Measurements from ENCODE around the gene FAM20C. TPM values are rescaled to one million over a fixed set of nuclear protein-coding genes. Genes with fewer than 3 reads are reported as not detected.

Gene FAM20C
- total RNA-seq, 2 donors from 2014 or later, result 33.5 to 53.5 TPM

DNA sequence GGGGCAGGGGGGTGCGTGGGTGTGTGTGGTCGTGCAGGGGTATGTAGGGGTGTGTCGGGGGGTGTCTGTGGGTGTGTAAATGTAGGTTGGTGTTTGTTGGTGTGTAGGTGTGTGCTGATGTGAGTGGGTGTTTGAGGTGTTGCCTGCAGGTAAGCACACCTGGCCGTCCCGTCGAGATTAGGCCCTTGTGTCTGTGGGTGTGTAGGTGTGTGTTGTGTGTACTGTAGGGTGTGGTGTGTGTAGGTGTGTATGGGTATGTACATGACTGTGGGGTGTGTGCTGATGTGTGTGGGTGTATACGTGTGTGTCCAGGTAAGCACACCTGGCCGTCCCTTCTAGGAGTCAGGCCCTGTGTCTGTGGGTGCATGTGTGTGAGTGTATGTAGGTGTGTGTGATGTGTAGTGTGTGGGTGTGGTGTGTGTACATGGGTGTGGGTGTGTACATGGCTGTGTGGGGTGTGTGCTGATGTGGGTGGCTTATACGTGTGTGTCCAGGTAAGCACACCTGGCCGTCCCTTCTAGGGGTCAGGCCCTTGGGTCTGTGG, 15.8 kb downstream of the FAM20C start:
- 93 to 96% methylated on average over 5 to 10 of the region's 10 CpGs for WGBS, 2 experiments (ENCODE audit: insufficient coverage in 1 of 2, insufficient read length in 1 of 2)
- H3K9ac ChIP-seq (ENCODE audit: extremely low read depth, low read length, poor library complexity, severe bottlenecking), result no peak overlapping the region
- no peaks in the 10 kb centered on the region for H3K36me3 ChIP-seq (ENCODE audit: control insufficient read depth, insufficient read depth, low read length)
- H3K9me3 ChIP-seq (ENCODE audit: control insufficient read depth, low read length), result no peaks in the 10 kb centered on the region
- peaks cover 14% of the 10 kb centered on the region for H3K9me3 Mint-ChIP-seq
- no peaks in the 10 kb centered on the region for H3K27me3 ChIP-seq (ENCODE audit: control insufficient read depth, insufficient read depth, low read length, poor library complexity, severe bottlenecking)
- TF ChIP-seq, protein P1, sequence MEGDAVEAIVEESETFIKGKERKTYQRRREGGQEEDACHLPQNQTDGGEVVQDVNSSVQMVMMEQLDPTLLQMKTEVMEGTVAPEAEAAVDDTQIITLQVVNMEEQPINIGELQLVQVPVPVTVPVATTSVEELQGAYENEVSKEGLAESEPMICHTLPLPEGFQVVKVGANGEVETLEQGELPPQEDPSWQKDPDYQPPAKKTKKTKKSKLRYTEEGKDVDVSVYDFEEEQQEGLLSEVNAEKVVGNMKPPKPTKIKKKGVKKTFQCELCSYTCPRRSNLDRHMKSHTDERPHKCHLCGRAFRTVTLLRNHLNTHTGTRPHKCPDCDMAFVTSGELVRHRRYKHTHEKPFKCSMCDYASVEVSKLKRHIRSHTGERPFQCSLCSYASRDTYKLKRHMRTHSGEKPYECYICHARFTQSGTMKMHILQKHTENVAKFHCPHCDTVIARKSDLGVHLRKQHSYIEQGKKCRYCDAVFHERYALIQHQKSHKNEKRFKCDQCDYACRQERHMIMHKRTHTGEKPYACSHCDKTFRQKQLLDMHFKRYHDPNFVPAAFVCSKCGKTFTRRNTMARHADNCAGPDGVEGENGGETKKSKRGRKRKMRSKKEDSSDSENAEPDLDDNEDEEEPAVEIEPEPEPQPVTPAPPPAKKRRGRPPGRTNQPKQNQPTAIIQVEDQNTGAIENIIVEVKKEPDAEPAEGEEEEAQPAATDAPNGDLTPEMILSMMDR (conservative IDR thresholded peaks at IDR 0.05), result no peak
- peaks cover 52% of the 10 kb centered on the region for H3K36me3 Mint-ChIP-seq (ENCODE audit: low read depth)
- no peak overlapping the region for H3K4me3 Mint-ChIP-seq
- H3K27ac Mint-ChIP-seq, result peak overlapping the region; percentile 8
- no peaks in the 10 kb centered on the region for H3K4me1 ChIP-seq (ENCODE audit: control insufficient read depth, insufficient read depth, low read length)
- no peak for DNase-seq
- no peaks in the 10 kb centered on the region for H3K4me1 Mint-ChIP-seq
- no peak overlapping the region for H3K4me3 ChIP-seq (ENCODE audit: low read length)
- no peak overlapping the region for H3K27ac ChIP-seq (ENCODE audit: low read depth, low read length)
- peaks cover 2% of the 10 kb centered on the region for H3K27me3 Mint-ChIP-seq (ENCODE audit: insufficient read depth)

DNA sequence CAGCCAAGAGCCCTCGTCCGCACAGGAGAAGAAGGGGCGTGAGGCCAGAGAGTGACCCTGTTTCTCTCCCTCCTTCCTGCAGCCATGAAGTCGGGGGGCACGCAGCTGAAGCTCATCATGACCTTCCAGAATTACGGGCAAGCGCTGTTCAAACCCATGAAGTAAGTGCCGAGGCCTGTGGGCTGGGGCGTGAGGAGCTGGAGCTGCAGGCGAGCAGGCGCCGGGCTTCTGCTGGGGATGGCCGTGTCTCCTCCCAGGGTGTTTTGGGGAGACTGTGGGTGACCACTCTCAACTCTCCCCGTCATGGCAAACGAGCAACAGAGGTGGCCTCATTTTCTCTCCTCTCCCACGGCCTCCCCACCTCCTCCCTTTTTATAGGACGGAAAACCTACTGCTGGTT, 16.4 kb downstream of the FAM20C start:
- no peaks in the 10 kb centered on the region for H3K9me3 ChIP-seq (ENCODE audit: control insufficient read depth, low read length)
- no peaks in the 10 kb centered on the region for H3K4me1 ChIP-seq (ENCODE audit: control insufficient read depth, insufficient read depth, low read length)
- Mint-ChIP-seq H3K27ac (no peak overlapping the region), H3K27me3 (ENCODE audit: insufficient read depth) (peaks cover 2% of the 10 kb centered on the region), H3K36me3 (ENCODE audit: low read depth) (peaks cover 53% of the 10 kb centered on the region), H3K4me1 (no peaks in the 10 kb centered on the region), H3K9me3 (peaks cover 14% of the 10 kb centered on the region), H3K4me3 (no peak overlapping the region)
- no peak overlapping the region for H3K27ac ChIP-seq (ENCODE audit: low read depth, low read length)
- DNase-seq, result no peak
- WGBS, 2 experiments (ENCODE audit: insufficient coverage in 1 of 2, insufficient read length in 1 of 2), result 90 to 97% methylated on average over 10 to 17 of the region's 17 CpGs
- H3K9ac ChIP-seq (ENCODE audit: extremely low read depth, low read length, poor library complexity, severe bottlenecking), result no peak overlapping the region
- TF ChIP-seq, protein P1 (conservative IDR thresholded peaks at IDR 0.05), result no peak
- H3K4me3 ChIP-seq (ENCODE audit: low read length), result no peak overlapping the region
- H3K36me3 ChIP-seq (ENCODE audit: control insufficient read depth, insufficient read depth, low read length), result no peaks in the 10 kb centered on the region
- no peaks in the 10 kb centered on the region for H3K27me3 ChIP-seq (ENCODE audit: control insufficient read depth, insufficient read depth, low read length, poor library complexity, severe bottlenecking)

DNA sequence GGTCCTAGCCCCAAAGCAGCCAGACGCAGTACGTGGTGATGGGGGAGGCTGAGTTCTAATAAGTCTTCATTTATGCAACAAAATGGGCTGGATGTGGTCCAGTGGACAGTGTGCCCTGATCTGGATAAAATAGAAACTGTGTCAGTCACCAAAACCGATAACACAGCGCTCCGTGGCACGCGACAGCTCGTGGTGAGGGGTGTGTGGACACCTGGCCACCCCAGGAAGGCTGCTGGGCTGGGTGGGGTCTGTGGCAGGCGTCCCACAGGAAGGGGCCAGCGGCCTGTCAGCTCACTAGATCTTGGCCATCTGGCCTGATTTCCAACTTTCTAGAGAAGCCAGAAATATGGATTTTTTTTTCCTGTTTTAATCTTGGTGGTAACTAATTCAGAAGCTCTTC, 17.0 kb downstream of the FAM20C start:
- peaks cover 2% of the 10 kb centered on the region for H3K27me3 Mint-ChIP-seq (ENCODE audit: insufficient read depth)
- no peaks in the 10 kb centered on the region for H3K27me3 ChIP-seq (ENCODE audit: control insufficient read depth, insufficient read depth, low read length, poor library complexity, severe bottlenecking)
- H3K36me3 ChIP-seq (ENCODE audit: control insufficient read depth, insufficient read depth, low read length), result no peaks in the 10 kb centered on the region
- no peak overlapping the region for H3K9ac ChIP-seq (ENCODE audit: extremely low read depth, low read length, poor library complexity, severe bottlenecking)
- peaks cover 9% of the 10 kb centered on the region for H3K9me3 Mint-ChIP-seq
- no peaks in the 10 kb centered on the region for H3K4me1 Mint-ChIP-seq
- TF ChIP-seq, protein P1 (conservative IDR thresholded peaks at IDR 0.05), result no peak
- H3K27ac Mint-ChIP-seq, result no peak overlapping the region
- H3K27ac ChIP-seq (ENCODE audit: low read depth, low read length), result no peak overlapping the region
- H3K9me3 ChIP-seq (ENCODE audit: control insufficient read depth, low read length), result no peaks in the 10 kb centered on the region
- 91 to 95% methylated on average over 10 of the region's 10 CpGs for WGBS, 2 experiments (ENCODE audit: insufficient coverage in 1 of 2, insufficient read length in 1 of 2)
- H3K36me3 Mint-ChIP-seq (ENCODE audit: low read depth), result peaks cover 51% of the 10 kb centered on the region
- no peak overlapping the region for H3K4me3 ChIP-seq (ENCODE audit: low read length)
- DNase-seq, result no peak
- H3K4me3 Mint-ChIP-seq, result no peak overlapping the region
- no peaks in the 10 kb centered on the region for H3K4me1 ChIP-seq (ENCODE audit: control insufficient read depth, insufficient read depth, low read length)

Measured in endodermal cell (in vitro differentiated cells).